Fibroblast of skin of right quadriceps (primary cell): ENCODE measurements around the gene SCN2A.
"Not testable (repeated sequence)": the region's sequence is repeated elsewhere in the genome, so short reads cannot be mapped to it uniquely, and the experiment has no call there.

Experiments used
- DNase-seq: peaks from one replicate; pipeline ENCODE4 v3.0.0-alpha.2; 2013

Gene SCN2A

DNA sequence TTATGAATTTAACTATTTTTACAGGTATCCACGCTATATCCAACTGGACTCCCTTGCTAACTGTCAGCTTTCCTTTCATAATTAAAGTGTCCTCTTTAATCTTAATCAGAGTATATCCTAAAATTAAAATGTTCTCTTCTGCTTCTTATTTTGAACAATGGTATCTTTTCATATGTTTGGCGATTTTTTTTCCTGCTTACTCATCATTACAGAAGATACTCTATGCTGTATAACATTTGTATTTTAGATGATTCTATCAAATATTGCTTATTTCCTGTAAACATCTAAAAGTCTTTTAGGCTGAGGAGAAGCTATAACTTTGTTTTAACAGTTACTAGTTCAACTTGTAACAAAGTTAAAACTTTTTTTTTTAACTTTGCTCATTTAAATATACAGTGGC, 17.4 kb downstream of the SCN2A start:
- no peak for DNase-seq

- DNase-seq: not testable (repeated sequence)
Observed at GRCh38 chr2:165260347-165260746, 21.1 kb downstream of the SCN2A start.

- DNase-seq: no peak
Observed at GRCh38 chr2:165268754-165269153, 29.5 kb downstream of the SCN2A start.

- DNase-seq: peak; percentile 8
Observed at GRCh38 chr2:165273176-165273575, 34.0 kb downstream of the SCN2A start.

GRCh38 chr2:165274698-165275097, 35.5 kb downstream of the SCN2A start:
- DNase-seq: peak; percentile 17

DNA sequence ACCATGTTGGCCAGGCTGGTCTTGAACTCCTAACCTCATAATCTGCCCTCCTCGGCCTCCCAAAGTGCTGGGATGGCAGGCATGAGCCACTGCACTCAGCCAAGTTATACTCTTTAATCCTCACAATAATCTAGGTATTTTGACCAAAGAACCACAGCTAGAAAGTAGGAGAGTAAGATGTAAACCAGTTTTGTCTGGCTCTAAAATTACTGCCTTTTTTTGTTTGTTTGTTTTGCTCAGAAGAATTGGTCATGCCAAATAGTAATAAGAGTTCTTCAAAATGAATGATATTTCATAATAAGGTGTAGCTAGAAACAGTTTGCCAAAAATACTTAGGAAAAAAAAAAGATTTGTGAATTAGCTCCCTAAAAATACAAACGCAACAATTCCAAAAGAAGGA, 36.7 kb downstream of the SCN2A start:
- DNase-seq: no peak

- DNase-seq: peak; percentile 31
Observed at GRCh38 chr2:165277295-165277694, 38.1 kb downstream of the SCN2A start.

- no peak for DNase-seq
Observed at GRCh38 chr2:165277860-165278656, 38.8 kb downstream of the SCN2A start.

DNA sequence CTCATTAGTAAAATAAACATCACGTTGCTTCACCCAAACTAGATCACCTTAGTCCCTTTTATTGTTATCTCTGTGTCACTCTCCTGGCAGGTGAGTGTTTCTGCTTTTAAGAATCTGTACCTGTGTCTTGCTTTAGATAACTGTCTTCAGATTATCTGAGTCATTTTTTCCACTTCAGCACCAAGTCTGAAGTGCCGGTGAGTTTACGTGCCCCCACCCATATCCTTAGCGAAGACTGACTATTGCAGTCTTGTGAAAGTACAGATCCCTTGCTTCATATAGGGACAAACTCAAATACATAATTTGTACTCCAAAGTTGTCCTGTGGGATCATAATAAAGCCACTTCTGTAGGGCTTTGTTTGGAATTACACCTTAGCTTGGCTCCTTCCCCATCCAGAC, 41.1 kb downstream of the SCN2A start:
- no peak for DNase-seq

- DNase-seq: no peak
Observed at GRCh38 chr2:165281387-165281786, 42.2 kb downstream of the SCN2A start.

DNA sequence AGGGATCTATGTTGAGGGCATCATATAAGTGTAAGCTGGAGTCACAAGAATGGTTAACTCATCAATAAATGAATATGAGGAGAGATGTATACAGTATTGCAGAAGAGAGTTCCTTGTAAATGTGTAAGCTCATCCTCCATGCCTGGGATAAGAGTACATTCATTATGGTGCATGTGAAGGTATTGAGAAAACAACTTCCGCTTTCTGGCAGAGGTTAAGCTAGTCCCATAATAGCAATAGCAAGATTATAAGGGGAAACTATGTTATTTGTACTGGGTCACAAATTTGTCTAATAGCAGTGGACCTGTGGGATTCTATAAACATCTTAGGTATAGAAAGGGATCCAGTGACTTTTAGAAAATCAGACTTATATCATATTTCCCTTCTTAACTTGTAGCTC, 44.1 kb downstream of the SCN2A start:
- no peak for DNase-seq

DNA sequence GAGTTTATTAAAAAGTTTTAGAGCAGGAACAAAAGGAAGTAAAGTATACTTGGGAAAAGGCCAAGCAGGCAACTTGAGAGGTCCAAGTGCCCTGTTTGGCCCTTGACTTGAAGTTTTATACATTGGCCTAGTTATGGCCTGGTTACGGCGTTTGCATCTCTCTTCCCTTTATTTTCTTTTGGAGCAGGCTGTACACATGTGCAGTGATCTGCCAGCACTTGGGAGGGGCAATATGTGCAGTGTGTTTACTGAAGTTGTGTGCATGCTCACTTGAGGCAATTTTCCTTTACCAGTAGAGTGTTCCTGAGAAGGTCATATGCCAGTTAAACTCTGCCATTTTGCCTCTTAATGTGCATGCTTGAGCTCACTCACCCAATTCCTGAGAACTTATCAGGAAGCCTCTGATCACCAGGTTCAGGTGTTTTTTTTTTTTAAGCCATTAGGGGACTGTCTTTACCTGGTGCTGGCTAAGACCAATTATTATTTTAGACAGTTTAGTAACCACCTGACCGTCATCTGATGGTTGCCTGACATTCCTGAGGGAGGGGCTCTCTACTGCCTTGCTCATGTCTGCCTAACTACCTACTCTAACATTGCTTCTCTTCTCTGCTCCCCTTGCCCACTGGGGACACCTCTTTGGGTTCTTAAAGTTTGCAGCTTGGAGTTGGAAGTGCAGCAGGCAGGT, 48.0 kb downstream of the SCN2A start:
- no peak for DNase-seq

DNA sequence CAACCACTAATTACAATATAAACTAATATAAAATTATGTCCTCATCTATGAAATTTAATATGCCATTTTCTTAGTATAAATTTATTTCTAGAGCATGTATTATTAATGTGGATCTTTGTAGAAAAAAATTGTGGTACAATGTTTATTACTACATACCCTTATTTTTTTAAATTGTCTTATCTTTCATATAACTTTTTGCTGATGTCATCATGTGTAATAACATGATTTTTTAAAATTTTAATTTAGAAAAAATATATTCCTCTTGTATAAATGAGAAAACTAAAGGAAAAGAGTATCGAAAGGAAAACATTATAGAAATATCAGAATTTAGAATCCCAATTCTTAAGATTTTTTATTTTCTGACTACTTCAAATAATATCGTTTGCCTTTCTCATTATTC, 49.9 kb downstream of the SCN2A start:
- DNase-seq: no peak

DNA sequence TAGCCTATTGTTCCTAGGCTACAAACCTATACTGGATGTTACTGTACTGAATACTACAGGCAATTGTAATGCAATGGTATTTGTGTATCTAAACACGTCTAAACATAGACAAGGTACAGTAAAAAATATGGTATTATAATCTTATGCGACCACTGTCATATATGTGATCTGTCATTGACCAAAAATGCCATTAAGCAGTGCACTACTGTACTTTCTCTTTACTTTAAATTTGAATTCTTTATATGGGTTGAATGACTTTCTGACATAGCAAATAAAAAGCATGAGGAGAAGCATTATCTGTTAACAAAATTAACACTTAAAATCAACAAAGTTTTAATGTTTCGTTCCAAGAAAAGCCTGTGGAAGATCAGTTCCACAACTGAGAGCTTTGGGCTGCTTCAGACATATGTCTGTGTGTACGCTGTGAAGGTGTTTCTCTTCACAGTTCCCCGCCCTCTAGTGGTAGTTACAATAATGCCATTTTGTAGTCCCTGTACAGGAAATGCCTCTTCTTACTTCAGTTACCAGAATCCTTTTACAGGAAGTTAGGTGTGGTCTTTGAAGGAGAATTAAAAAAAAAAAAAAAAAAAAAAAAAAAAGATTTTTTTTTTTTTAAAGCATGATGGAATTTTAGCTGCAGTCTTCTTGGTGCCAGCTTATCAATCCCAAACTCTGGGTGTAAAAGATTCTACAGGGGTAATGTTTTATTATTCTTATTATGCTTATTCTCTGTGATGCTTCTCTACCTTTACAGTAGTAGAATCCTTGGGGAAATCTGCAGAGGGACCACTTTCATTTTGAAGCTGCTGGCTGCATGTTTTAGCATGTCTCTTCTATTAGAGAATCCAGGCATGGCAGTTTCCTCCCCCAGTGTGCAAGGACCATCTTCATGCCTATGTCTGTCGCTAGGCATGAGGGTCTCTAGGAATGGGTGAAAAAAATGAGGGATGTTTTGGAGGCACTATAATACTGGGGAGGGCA, 54.5 kb downstream of the SCN2A start:
- DNase-seq: peak; percentile 87

DNA sequence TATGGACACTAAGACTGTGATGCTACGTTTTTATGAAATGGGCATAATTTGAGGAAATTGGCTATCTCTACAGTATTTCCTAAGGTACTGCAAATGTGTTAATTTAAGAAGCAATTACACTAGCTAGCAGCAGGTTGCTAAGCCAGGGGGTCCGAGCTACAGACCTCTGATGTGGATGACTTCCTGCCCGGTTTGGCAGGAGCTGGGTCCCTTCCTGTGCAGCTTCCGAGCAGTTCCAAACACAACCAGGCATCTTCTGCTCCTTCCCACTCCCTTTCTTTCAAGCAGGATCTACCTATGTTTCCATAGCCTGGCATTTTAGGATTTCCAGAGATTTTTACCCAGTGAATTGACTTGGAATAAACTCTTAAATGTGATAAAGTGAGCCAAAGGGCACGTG, 55.7 kb downstream of the SCN2A start:
- DNase-seq: no peak

DNA sequence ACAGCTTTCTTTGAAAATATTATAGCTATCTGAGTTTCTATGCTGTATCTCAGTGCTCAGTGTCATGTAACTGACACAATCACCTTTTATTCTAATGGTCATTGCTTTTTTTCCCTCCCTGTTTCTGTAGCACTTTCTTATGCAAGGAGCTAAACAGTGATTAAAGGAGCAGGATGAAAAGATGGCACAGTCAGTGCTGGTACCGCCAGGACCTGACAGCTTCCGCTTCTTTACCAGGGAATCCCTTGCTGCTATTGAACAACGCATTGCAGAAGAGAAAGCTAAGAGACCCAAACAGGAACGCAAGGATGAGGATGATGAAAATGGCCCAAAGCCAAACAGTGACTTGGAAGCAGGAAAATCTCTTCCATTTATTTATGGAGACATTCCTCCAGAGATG, 56.4 kb downstream of the SCN2A start:
- DNase-seq: no peak

DNA sequence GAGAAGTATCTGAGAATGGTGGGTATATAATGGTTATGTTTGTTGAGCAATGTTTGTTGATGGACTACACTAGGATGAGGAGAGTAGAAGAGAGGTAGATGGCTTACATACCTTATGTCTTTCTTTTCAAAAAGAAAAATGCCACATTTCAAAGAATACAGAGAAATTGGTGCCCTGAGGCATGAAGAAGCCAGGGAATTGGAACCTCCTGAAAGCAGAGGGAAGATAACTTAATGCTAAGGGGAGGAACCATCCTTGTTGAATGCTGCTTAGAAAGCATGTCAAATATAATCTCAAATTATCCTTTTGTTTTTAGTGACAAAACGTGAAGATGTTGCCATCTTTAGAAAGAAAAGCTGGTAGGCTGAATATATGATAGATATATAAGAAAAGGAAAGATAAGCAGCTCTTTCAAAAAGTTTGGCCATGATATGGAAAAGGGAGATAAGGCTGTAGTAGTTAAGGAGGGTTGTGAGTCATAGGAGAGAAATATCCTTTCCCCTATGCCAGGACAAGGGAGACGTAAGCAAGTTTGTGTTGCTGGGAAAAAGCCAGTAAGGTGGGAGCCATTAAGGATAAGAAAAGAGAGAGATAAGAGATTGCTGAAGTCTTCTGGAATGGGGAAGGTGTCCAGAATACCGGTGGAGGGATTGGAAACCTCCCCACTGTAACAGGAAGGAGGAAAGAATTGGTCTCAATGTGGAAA, 66.3 kb downstream of the SCN2A start:
- no peak for DNase-seq

DNA sequence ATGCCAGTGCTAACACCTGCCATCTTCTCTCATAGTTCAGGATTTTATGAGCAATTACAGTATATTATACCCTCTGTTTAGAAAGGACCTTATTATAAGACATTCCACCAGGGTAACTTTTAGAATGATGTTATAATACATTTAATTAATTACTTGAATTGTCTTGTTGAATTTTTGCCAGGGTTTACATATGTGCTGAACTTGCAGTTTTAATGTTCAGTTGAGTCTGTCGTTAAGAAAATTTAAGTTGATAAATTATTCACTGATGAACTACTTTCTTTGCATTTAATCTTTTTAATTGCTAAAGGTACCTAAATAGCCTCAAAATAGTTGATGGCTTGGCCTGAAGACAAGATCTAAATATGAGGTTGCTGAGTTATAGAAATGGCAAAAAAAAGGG, 68.1 kb downstream of the SCN2A start:
- DNase-seq: no peak

GRCh38 chr2:165311949-165312348, 72.7 kb downstream of the SCN2A start:
- no peak for DNase-seq

DNA sequence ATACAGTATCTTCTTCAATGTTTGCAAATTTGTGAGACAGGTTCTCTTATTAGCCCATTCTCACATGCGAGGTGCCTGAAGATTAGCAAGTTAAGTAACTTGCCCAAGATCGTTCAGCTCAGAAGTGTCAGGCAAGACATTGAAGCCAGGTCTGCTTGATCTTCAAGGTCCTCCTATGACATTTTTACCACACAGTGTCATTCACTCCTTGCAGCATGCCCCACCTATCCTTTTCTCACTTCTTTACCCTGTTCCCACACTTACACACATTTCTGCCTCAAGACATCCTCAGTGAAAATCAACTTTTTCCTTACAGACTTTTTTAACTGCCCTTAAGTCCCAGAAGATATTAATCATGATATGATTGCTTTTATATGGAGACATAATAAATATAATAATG, 73.8 kb downstream of the SCN2A start:
- DNase-seq: no peak

DNA sequence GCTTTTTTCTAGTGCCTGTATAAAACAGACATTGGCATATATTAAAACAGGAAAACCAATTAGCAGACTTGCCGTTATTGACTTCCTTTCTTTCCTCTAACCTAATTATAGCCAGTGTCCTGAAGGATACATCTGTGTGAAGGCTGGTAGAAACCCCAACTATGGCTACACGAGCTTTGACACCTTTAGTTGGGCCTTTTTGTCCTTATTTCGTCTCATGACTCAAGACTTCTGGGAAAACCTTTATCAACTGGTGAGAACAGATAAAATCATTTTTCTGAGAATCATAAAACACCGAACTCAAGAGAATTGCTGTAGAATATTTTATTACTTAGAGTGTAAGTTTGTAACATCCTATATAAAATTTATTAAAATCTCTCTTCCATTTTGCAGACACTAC, 74.3 kb downstream of the SCN2A start:
- no peak for DNase-seq

DNA sequence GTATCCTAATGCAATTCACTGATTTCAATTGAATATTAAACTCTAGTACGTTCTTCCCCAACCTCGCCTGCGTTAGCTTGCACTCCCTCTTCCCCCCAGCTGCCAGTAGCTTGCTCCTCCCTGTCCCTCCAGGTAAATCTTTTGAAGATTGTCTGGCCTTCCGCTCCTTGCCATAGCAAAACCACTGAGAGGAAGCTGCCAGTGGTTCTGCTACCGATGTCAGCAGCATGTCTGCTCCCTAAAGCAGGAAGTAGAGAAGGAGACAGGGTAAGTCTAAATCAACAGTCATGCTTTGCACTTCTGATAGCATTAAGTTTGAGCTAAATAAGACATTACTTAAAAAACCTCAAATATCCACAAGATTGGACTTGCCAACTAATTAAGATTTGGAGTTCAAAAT, 89.1 kb downstream of the SCN2A start:
- no peak for DNase-seq

DNA sequence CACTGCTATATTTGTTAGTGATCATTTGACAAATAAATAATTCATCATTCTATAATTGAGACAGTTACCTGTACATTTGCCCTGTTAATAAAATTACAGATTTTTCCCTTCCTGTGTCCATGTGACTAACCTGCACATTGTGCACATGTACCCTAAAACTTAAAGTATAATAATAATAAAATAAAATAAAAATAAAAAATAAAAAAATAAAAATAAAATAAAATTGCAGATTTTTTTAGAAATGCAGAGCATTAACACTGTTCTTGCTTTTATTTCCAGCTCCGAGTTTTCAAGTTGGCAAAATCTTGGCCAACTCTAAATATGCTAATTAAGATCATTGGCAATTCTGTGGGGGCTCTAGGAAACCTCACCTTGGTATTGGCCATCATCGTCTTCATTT, 105.1 kb downstream of the SCN2A start:
- DNase-seq: not testable (repeated sequence)
